ENCODE results near the gene CAT.

The CAT gene

DNA sequence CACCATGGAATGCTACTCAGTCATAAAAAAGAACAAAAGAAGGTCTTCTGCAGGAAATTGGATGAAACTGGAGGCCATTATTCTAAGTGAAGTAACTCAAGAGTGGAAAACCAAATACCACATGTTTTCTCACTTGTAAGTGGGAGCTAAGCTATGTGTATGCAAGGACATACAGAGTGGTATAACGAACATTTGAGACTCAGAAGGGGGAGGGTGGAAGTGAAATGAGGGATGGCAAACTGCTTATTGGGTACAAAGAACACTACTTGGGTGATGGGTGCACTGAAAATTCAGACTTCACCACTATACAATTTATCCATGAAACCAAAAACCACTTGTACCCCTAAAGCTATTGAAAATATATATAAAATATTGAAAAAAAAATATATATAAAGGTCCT, 13.4 kb upstream of the CAT start:
- no peak for DNase-seq (ENCODE audit: low read depth in 2 of 2)

- no peak for DNase-seq (ENCODE audit: low read depth in 2 of 2)
Measured at GRCh38 chr11:34425867-34426266, 12.9 kb upstream of the CAT start.

GRCh38 chr11:34426766-34427185, 12.0 kb upstream of the CAT start:
- no peak for DNase-seq (ENCODE audit: low read depth in 2 of 2)

- no peak for DNase-seq (ENCODE audit: low read depth in 2 of 2)
Measured at GRCh38 chr11:34427186-34427805, 11.4 kb upstream of the CAT start.

DNA sequence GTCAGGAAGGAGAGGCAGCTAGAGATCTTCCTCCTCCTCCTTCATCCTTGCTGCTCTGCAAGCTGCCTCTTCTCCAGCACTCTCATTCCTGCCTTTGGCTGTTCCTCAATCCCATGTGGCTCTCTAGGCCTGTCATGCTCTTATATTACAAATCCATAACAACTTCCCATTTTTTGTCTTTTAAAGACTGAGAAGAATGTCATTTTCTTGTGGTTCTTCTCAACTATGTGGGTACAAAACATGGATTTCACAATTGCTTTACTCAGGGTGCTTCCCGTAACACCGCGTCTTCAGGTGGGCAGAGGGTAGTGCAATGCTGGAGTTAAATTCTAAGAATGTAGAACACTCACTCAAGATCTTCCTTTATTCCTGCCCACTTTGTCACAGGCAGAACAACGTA, 6.8 kb upstream of the CAT start:
- no peak for DNase-seq (ENCODE audit: low read depth in 2 of 2)

- no peak for DNase-seq (ENCODE audit: low read depth in 2 of 2)
Measured at GRCh38 chr11:34432822-34433221, 5.9 kb upstream of the CAT start.

GRCh38 chr11:34433899-34434298, 4.8 kb upstream of the CAT start:
- no peak for DNase-seq (ENCODE audit: low read depth in 2 of 2)

GRCh38 chr11:34437224-34438125, 1.3 kb upstream of the CAT start:
- no peak for DNase-seq (ENCODE audit: low read depth in 2 of 2)

DNA sequence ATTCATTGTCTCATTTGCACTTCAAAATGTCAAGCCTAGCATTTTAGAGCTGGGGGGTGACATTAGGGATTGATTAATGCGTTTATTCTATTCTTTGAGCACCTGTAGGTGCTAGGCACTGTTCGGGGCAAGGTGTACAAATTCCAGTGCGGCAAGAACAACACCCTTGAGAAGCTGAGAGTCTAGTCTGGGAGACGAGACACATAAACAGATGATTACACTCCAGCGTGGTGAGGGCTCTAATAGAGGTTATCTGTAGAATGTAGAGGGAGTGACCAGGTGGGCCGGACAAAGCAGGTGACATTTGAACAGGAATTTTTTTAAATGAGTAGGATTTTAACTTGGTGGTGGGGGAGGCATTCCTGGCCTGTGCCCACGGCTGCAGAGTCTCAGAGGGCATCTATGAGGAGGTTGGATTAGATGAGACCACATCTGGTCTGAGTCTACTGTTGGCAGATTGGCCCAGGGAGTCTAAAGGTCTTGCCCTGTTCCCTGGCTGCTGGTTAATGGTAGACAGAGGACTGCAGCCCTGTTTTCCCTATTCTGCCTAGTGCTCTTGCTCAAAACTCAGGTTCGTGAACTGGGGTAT, 970 bp downstream of the CAT start:
- no peak for DNase-seq (ENCODE audit: low read depth in 2 of 2)

DNA sequence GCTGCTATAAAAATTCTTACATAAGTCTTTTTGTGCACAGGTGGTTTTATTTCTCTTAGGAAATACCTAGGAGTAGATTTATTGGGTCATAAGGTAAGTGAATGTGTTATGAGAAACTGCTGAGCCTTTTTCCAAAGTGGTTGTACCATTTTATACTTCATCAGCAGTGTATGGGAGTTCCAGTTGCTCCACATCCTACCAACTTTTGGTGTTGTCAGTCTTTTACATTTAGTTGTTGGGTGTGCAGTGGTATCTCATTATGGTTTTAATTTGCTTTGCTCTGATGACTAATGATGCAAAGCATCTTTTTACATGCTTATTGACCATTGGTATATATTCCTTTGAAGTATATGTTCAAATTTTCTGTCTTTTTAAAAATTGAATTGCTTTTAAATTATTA, 3.1 kb downstream of the CAT start:
- no peak for DNase-seq (ENCODE audit: low read depth in 2 of 2)

GRCh38 chr11:34443136-34443535, 4.4 kb downstream of the CAT start:
- no peak for DNase-seq (ENCODE audit: low read depth in 2 of 2)

GRCh38 chr11:34444428-34444827, 5.7 kb downstream of the CAT start:
- DNase-seq (ENCODE audit: low read depth in 2 of 2) = no peak

DNA sequence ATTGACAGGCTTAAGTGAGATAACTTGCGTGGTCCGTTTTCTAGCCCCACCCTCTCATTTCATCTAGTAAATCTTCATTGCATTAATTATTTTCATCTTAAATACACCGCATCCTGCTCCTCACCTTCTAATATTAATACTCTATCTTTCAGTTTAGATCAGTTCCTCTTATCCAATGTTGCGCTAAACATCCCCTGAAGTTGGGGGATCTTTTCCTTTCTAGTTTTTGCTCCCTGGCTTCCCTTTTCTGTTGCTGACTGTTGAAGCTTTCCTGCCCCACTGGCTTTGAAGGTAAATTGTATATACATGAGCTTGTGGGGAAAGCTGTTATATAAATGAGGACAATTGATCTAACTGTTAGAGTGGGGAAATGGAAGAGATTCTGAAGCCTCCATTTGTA, 7.2 kb downstream of the CAT start:
- no peak for DNase-seq (ENCODE audit: low read depth in 2 of 2)

GRCh38 chr11:34446386-34446785, 7.7 kb downstream of the CAT start:
- no peak for DNase-seq (ENCODE audit: low read depth in 2 of 2)

- no peak for DNase-seq (ENCODE audit: low read depth in 2 of 2)
Measured at GRCh38 chr11:34447044-34447443, 8.3 kb downstream of the CAT start.

GRCh38 chr11:34448223-34448994, 9.7 kb downstream of the CAT start:
- DNase-seq (ENCODE audit: low read depth in 2 of 2) = no peak

GRCh38 chr11:34449013-34449412, 10.3 kb downstream of the CAT start:
- DNase-seq (ENCODE audit: low read depth in 2 of 2) = no peak

DNA sequence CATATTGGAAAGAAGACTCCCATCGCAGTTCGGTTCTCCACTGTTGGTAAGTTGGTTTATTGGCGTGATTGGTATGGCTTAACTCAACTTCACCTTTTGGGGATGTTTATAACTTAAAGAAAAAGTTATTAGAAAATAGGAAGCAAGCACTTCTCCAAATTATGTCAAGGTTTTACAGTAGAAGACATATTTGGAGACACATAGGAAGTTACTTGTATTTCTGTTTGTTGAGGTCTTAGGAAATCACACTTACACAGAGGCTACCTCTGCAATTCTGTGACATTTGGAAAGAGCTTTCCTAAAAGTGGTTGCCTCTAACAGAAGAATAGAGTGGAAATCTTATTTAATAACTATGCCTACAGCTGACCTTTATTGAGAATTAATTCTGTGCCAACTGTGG, 12.3 kb downstream of the CAT start:
- DNase-seq (ENCODE audit: low read depth in 2 of 2) = no peak

- DNase-seq (ENCODE audit: low read depth in 2 of 2) = no peak
Measured at GRCh38 chr11:34454308-34455032, 15.7 kb downstream of the CAT start.

GRCh38 chr11:34457607-34458006, 18.9 kb downstream of the CAT start:
- no peak for DNase-seq (ENCODE audit: low read depth in 2 of 2)

DNA sequence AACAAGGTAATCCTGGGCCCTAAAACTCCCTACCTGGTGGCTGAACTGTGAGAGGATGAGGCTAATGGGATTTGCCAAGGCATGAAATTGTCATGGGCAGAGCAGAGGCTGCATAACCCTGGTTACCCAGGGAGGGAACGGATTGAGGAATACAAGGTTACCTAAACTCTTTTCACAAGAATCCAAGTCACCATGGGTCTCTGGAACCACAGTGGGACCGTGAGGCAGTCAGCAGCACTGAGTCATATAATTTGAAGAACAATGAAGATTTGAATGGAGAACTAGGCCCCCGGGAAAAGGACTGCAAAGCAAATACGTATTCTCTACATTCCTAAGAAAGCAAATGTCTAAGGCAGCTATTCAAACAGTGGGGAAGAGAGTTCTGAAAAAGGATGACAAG, 19.8 kb downstream of the CAT start:
- DNase-seq (ENCODE audit: low read depth in 2 of 2) = no peak
